SKM-1 (cell line): ENCODE measurements around the gene PDIA6.
"Not testable (repeated sequence)": the region's sequence is repeated elsewhere in the genome, so short reads cannot be mapped to it uniquely, and the experiment has no call there.

Source experiments
- DNase-seq: peaks from one replicate; lab custom pipeline; 2025; ENCODE audit not compliant: unreplicated experiment; lab: John Stamatoyannopoulos, UW

Gene PDIA6

GRCh38 chr2:10783421-10783820, 29.2 kb downstream of the PDIA6 start:
- no peak for DNase-seq

- no peak for DNase-seq
Measured at GRCh38 chr2:10781746-10782145, 30.8 kb downstream of the PDIA6 start.

DNA sequence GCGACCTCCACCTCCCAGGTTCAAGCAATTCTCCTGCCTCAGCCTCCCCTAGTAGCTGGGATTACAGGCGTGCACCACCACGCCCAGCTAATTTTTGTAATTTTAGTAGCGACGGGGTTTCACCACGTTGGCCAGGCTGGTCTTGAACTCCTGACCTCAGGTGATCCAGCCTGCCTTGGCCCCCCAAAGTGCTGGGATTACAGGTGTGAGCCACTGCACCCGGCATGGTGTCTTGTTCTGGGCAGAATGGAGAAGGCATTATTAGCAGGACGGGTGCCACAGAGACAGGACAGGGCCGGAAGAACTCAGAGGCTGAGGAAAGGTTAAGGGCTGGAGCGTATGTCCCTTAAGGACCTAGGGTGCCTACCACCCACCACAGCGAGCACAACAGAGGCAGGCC, 31.8 kb downstream of the PDIA6 start:
- not testable (repeated sequence) for DNase-seq

DNA sequence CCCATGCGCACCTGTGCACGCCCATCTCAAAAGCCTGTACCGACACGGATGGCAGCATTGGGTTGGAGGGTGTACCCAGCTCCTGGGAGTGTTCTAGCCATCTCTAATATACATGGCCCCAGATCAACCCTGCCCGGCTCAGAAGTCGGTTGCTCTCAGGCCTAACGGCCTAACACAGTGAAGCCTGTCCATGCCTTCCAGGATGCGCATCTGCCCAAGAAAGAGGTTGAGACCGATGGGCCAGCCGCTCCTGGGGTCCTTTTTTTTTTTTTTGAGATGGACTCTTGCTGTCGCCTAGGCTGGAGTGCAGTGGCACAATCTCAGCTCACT, 32.1 kb downstream of the PDIA6 start:
- no peak for DNase-seq

- no peak for DNase-seq
Measured at GRCh38 chr2:10779776-10780490, 32.7 kb downstream of the PDIA6 start.

GRCh38 chr2:10778724-10779115, 33.9 kb downstream of the PDIA6 start:
- DNase-seq = no peak

DNA sequence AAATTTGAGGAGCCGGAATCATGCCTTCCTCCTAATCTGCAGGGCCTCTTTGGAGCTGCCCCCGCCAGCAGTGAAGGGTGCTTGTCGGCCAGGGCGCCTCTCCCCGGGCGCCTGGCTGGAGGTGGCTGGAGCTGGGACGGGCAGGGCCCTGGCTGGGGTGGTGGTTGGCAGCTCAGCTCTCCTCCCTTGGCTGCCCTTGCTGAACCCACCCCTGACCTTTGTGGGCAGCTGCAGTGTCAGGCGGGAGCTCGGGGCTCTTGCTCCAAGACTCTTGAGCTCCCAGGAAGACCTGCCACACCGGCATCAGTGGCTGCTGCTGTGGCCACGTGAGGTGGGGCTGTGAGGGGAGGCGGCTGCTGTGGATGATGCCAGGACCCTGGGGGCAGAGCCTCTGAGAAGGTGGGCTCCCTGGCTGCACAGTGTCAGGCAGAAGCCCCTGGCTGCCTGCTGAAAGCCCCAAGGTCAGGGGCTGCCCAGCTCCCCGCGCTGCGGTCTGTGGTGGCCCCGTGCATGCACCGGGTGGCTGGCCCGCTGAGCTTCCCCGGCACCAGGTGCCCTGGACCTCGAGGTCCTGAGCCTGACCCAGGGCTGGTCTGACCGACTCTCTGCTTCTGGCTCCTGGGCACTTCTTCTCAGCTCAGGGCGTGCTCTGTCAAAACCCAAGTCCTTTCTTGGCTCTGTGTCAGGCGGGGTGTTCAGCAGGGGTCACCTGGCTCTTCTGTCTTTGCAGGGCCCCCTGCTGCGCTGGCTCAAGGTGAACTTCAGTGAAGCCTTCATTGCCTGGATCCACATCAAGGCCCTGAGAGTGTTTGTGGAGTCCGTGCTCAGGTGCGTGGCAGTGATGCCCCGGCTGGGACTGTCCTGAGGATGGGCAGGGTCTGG, 34.5 kb downstream of the PDIA6 start:
- DNase-seq = no peak

- no peak for DNase-seq
Measured at GRCh38 chr2:10777111-10777841, 35.3 kb downstream of the PDIA6 start.

- no peak for DNase-seq
Measured at GRCh38 chr2:10776231-10776977, 36.2 kb downstream of the PDIA6 start.

- DNase-seq = no peak
Measured at GRCh38 chr2:10775831-10776230, 36.8 kb downstream of the PDIA6 start.

GRCh38 chr2:10775021-10775780, 37.4 kb downstream of the PDIA6 start:
- no peak for DNase-seq

DNA sequence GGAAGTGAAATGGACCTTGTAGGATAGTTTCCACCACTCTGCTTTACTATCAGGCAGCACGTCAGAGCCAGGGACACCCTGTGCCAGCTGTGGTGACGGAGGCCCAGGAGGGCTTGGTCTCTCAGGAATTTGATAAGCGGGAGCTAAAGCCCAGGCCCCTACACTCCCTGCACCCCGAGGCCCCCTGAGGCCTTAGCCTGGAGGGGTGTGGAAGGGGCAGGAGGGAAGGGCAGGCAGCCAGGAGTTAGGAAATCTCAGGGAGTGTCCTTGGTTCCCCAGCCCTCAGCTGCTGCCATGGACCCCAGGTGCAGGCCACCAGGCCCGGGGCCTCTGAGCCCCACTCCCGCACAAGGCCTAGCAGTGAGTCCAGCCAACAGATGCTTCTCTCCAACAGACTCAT, 38.2 kb downstream of the PDIA6 start:
- no peak for DNase-seq

GRCh38 chr2:10773821-10774341, 38.7 kb downstream of the PDIA6 start:
- DNase-seq = no peak

- DNase-seq = no peak
Measured at GRCh38 chr2:10772868-10773215, 39.7 kb downstream of the PDIA6 start.

DNA sequence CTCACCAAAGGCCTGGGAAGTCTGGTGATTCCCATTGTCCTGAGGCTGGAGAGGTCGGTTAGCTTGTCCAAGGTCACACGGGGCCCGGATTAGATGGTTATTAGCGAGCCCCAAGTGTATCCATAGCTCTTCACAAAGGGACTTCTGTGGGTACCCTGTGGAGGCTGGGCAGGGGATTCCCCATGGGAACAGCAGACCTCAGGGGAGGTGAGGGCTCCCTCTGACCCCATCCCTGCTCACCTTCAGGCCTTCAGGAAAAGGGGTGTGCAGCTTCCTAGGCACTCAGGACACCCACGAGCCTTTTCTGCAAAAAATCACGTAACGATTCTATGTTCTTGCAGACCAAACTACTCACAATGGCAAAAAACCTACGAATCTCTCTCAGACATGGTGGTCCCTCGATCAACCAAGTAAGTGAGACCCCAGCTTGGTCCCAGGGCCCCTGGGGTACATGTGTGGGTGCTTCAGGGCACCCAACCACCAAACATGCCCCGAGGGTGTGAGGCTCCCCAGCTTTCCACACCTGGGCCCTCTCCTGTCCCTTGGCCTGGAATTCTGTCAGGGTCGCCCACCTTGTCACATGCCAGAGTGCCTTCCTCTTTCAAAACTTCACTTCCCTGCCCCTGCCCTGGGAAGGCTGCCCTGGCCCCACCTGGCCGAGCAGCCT, 40.3 kb downstream of the PDIA6 start:
- no peak for DNase-seq

DNA sequence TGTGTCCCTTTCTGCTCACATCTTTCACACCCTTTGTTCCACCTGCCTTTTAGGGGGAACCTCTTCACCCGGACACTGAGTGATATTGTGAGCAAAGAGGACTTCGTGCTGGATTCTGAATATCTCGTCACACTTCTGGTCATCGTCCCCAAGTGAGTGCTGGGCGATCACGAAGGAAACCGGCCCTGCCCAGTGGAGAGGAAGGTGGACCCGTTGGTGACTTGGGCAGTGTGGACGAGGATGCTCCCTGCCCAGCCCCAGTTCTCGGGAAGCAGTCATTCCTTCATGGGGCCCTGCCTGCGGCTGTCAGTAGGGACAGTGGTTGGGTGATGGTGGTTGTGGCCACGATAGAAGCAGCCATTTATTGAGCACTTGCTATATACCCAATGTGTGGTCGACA, 40.8 kb downstream of the PDIA6 start:
- no peak for DNase-seq

DNA sequence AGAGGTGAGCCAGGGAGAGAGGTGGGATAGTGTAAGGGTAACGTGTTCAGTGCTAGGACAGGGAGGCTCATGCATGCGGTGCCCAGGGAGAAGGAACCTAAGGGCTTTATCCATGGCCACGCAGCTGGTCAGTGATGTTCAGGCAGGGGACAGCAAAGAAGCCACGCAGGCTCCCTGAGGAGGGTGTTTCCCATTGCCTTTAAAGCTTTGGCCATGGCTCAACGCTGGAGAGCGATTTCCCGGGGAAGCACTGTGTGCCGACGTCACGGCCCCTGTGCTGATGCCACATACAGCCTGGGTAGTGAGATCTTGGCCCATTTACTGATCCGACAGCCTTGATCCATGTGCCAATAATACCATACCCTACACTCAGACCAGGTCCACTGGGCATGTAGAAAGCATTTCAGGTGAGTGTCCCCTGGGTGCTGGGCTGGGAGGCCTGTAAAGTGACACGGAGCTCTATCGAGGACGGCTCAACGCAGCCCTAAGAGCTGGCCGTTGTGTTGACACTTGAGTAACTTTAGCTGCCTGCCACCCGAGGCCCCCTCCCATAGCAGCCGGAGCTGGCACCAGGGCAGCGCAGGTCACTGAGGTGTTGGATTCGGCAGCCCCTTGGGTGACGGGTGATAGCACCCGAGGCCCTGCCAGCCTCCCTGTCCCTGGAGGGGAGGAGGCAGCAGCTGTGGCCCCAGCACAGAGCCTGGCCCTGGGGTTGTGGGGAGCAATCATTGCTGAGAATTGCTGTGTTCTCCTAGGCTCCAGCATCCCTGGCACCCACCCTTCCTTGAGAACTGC, 41.4 kb downstream of the PDIA6 start:
- DNase-seq = no peak

GRCh38 chr2:10768063-10768507, 44.5 kb downstream of the PDIA6 start:
- DNase-seq = no peak

DNA sequence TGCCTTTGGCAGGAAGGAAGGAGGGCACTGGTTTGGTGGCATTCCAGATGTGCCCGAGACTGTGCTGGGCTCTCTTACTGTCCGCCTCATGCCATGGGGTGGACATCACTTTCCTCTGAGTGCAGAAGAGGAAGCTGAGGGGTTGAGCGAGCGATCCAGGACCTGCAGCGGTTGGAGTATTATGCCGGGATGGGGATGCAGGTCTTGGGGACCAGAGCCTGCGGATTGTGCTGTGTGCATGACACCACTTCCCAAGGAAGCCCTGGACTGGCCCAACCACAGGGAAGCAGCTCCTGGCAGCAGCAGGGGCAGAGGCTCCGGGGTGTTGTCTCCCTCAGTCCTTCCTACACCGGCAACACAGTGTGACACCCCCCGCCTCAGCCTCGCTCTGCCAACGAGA, 46.7 kb downstream of the PDIA6 start:
- DNase-seq = no peak
